CD4-positive, alpha-beta T cell treated with Interleukin-6 for 4 hours (primary cell): Measurements from ENCODE around the gene FAM149B1.
"Not testable (repeated sequence)": the region's sequence is repeated elsewhere in the genome, so short reads cannot be mapped to it uniquely, and the experiment has no call there.

Experiments
- DNase-seq: peaks from one replicate; pipeline ENCODE4 v3.0.0-alpha.2; 2020; ENCODE audit warnings: mixed read lengths

The FAM149B1 gene

GRCh38 chr10:73167783-73168464 lies at the start of gene FAM149B1, which contains the start of gene ECD:
Gene FAM149B1, plus strand, starts transcription at chr10:73168119. Its CDS starts 221 bp downstream, at chr10:73168340.
Gene ECD, minus strand, starts transcription at chr10:73168008. Its CDS starts 4,071 bp downstream, at chr10:73163937.
- DNase-seq, result peak; percentile 90

- DNase-seq, result no peak
These were observed 48.5 kb upstream of the FAM149B1 start for GRCh38 chr10:73119457-73119856.

DNA sequence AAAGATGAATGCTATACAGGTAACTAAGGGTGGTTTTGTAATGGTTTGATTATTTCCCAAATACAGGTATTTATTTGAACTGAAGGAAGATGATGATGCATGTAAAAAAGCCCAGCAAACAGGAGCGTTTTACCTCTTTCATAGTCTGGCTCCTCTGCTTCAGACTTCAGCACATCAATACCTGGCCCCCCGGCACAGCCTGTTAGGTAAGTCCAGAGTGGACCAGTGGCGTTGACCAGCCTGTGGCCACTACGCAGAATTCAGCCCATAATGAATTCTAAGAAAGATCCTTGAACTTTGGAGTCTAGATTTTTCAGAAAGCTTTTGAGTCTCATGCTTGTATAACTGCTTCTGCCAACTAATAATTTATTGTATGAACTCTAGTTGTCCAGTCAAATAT lies 48.0 kb upstream of the FAM149B1 start:
- DNase-seq, result no peak

DNA sequence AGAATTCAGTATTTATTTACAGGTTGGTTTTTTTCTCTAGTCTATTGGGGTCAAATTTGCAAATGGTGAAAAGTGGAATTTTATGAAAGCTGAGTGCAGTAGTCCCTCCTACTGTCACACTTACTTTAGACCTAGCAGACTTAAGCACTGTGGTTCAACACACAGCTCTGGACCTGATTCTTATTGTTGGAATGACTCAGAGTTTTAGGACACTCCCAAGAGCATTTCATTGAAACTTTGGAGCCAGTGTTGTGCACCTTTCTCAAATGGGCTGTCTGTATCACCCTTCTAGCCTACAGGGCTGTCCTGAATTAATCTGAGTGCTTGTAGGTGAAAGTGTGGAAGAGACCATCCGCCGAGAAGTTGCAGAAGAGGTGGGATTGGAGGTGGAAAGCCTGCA lies 41.6 kb upstream of the FAM149B1 start:
- no peak for DNase-seq

- DNase-seq, result no peak
These were observed 36.6 kb upstream of the FAM149B1 start for GRCh38 chr10:73131301-73131700.

- DNase-seq, result no peak
These were observed 35.8 kb upstream of the FAM149B1 start for GRCh38 chr10:73131913-73132686.

- DNase-seq, result no peak
These were observed 33.2 kb upstream of the FAM149B1 start for GRCh38 chr10:73134727-73135126.

- DNase-seq, result no peak
These were observed 31.3 kb upstream of the FAM149B1 start for GRCh38 chr10:73136627-73137026.

DNA sequence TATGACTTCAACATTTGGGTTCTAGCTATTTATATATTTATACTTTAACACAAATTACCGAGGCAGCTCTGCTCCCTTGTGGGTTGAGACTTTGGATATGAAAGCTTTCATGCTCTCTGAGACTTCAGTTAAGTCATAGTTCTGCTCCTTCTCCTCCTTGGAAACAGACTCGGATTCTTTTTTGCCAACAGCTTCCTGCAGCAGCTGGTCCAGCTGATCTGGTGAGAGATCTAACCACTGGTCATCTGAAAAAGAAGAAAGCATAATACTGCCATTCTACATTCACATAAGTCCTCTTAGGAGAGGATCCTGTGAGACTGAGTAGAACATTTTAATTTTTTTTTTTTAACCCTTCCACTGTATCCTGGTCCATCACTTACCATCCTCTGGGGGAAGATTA lies 28.7 kb upstream of the FAM149B1 start:
- no peak for DNase-seq

GRCh38 chr10:73141603-73142002 lies 26.3 kb upstream of the FAM149B1 start:
- DNase-seq, result no peak

- DNase-seq, result not testable (repeated sequence)
These were observed 17.1 kb upstream of the FAM149B1 start for GRCh38 chr10:73150633-73151413.

DNA sequence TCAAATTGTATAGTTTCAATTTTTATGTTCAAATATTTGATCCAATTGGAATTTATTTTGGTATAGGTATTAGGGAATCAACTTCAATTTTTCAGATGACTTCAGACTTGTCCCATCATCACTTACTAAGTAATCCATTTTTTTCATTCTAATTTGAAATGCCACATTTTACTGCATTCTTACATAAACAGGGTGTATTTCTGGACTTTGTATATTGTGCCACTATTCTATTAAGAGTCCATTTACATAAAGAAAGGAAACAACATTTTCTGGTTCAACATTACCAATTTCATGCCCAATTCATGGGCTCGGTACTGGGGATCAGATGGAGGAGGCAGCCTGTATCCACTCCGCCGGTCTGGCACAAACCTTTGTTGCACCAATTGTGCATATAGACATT lies 15.9 kb upstream of the FAM149B1 start:
- no peak for DNase-seq

GRCh38 chr10:73156054-73156453 lies 11.9 kb upstream of the FAM149B1 start:
- DNase-seq, result no peak

DNA sequence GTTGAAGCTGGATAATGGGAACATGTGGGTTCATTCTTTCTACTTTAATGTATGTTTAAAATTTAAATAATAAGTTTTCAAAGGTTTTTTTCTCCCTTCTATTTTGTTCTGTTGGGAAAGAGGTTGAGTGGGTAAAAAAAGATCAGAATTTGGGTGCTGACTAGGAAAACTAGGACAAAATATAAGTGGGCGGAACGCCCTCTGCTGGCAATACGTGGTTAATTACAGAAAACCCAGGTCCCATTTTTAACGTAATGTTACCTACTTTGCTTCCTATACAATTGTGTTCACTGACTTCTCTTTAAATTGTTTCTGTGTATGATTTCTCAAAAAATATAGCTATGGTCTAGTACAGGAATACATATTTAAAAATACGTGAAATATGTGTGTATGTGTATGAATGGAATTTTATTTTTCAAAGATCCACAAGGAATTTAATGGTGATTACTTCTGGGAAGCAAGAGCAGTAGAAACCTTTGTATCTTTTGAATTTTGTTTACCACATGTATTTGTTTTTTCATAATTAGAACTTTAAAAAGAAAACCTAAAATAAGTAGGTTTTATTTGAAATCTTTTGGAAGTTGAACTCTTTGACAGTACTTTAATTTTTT lies 8.8 kb upstream of the FAM149B1 start:
- DNase-seq, result peak; percentile 75

- DNase-seq, result no peak
These were observed 6.8 kb upstream of the FAM149B1 start for GRCh38 chr10:73161079-73161478.

GRCh38 chr10:73161662-73162061 lies 6.3 kb upstream of the FAM149B1 start:
- no peak for DNase-seq

DNA sequence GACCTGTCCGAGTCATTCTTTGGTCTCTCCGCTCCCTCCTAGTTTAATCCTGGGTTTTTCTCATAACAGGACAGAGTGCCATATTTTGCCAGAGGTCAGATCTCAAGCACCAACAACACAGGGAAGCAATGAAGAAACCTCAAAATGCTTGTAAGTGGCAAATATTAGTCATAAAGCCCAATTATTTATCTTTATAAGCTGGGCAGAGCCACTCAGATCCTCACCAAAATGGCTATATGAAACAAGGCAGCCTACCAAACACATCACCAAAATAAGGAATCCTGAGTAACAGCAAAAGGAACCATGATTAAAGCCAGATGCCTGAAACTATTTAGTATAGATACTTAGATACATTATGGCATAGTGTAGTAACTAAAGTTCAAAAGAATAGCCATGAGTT lies 4.8 kb upstream of the FAM149B1 start:
- no peak for DNase-seq

DNA sequence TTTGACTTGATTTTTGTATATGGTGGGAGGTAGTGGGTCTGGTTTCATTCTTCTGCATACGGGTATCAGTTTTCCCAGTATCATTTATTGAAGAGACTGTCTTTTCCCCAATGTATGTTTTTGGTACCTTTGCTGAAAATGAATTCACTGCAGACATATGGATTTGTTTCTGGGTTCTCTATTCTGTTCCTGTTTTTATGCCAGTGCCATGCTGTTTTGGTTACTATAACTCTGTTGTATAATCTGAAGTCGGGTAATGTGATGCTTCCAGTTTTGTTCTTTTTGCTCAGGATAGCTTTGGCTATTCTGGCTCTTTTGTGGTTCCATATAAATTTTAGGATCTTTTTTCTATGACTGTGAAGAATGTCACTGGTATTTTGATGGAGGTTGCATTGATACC lies 947 bp upstream of the FAM149B1 start:
- DNase-seq, result no peak

DNA sequence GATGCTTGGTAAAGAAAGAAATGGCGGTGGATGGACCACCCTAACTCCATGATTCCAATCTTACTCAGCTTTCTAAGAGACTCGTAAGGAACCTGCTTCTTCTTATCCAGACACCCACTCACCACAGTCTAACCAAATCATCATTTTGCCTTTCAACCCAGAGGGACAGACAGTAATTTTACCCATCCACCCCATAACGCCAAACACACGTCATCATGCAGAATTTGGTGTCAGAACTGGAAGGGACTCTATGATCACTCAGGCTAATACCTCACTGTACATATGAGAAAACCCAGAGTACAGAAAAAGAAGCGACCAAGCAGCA lies 499 bp upstream of the FAM149B1 start:
- no peak for DNase-seq

DNA sequence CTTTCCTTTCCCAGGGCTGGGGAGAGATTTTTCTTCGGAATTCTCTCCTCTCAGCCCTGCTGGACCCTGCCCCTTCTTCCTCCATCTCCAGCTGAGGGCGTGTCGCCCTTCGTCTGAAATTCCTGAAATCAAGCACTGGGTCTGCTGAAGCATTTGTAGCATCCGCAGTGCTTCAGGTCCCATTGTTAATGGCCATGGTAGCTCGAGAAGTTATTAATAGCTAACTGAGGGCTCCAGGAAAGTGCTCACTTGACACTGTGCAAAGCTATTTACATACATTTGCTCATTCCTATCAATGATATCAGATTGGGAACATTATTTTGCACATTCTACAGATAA lies 515 bp downstream of the FAM149B1 start:
- no peak for DNase-seq

DNA sequence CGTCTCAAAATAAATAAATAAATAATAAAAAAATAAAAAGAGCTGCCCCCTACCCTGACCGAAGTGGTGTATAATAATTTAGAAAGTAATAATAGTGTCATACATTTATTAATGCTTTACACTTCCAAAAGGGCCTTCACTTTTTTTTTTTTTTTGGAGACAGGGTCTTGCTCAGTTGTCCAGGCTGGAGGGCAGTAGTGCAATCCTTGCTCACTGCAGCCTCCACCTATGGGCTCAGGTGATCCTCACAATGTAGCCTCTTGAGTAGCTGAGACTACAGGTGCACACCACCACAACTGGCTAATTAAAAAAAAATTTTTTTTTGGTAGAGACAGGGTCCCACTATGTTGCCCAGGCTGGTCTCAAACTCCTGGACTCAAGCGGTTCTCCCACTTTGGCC lies 1.4 kb downstream of the FAM149B1 start:
- DNase-seq, result no peak

GRCh38 chr10:73172867-73173266 lies 4.9 kb downstream of the FAM149B1 start:
- DNase-seq, result no peak

DNA sequence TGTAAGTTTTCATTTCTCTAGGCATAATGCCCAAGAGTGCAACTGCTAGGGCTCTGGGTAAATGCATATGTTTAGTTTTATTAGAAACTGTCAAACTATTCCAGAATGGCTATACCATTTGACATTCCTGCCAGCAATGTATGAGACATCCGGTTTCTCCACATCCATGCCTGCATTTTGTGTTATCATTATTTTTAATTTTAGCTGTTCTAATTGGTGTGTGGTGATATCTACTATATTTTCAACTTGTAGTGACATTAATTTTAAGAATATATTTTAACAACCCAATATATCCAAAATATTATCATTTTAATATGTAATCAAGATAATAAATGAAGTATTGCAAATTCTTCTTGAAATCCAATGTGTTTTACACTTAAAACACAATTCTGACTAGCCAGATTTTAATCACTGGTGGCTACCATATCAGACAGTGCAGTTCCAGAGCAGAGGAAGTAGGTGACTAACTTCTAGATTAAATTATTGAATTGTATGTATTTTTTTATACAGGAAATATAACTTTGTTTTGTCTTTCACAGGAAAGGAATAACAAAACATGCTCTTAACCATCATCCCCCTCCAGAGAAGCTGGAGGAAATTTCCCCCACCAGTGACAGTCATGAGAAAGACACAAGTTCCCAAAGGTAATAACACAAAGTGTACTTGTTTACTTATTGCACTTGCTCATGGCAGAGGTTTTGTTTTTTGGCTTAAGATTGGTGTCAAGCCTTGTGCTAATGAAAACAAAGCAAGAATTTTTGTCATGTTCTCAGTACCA lies 6.4 kb downstream of the FAM149B1 start:
- DNase-seq, result no peak
